Neuronal stem cell (in vitro differentiated cells): ENCODE results near the gene NAB2.
A peak's percentile ranks its signal among the peaks of the same experiment; 100 is the strongest.
"Not testable (repeated sequence)": the region's sequence is repeated elsewhere in the genome, so short reads cannot be mapped to it uniquely, and the experiment has no call there.

Source experiments
- DNase-seq: peaks from one replicate; pipeline ENCODE4 v3.0.0-alpha.2; 2013; ENCODE audit warnings: low spot score
- H2AFZ ChIP-seq: one replicate; pipeline ENCODE4 v1.6.1; 2013; ENCODE audit warnings: mild to moderate bottlenecking, low read length, inconsistent platforms
- H2AK5ac ChIP-seq: 2 replicates; pipeline ENCODE4 v1.6.1; 2013; ENCODE audit warnings: low read depth, mild to moderate bottlenecking, inconsistent platforms, low read length, moderate library complexity, mixed read lengths
- H2BK120ac ChIP-seq: 2 replicates; pipeline ENCODE4 v1.6.1; 2013; ENCODE audit warnings: low read depth, mild to moderate bottlenecking, inconsistent platforms, low read length, moderate library complexity, mixed read lengths
- H2BK12ac ChIP-seq: one replicate; pipeline ENCODE4 v1.6.1; 2013; ENCODE audit warnings: low read length, inconsistent platforms
- H2BK15ac ChIP-seq: 2 replicates; pipeline ENCODE4 v1.6.1; 2013; ENCODE audit warnings: mild to moderate bottlenecking, low read length, inconsistent platforms, mixed read lengths
- H2BK5ac ChIP-seq: one replicate; pipeline ENCODE4 v1.6.1; 2013; ENCODE audit warnings: inconsistent platforms, mild to moderate bottlenecking, low read length, moderate library complexity
- H3K14ac ChIP-seq: one replicate; pipeline ENCODE4 v1.6.1; 2013; ENCODE audit warnings: low read length, inconsistent platforms
- H3K18ac ChIP-seq: 2 replicates; pipeline ENCODE4 v1.6.1; 2013; ENCODE audit warnings: low read length, inconsistent platforms
- H3K23ac ChIP-seq: 2 replicates; pipeline ENCODE4 v1.6.1; 2013; ENCODE audit warnings: low read depth, mild to moderate bottlenecking, mixed read lengths, low read length, inconsistent platforms; ENCODE audit not compliant: poor library complexity
- H3K27ac ChIP-seq: replicated peaks from 3 replicates; pipeline ENCODE4 v1.5.1; 2013; ENCODE audit warnings: low read length, inconsistent platforms
- H3K27me3 ChIP-seq, 3 experiments: 2 replicates each; pipeline ENCODE4 v1.6.1; 2013; ENCODE audit warnings: low read length in 3 of 3, mild to moderate bottlenecking in 2 of 3, inconsistent platforms in 1 of 3, low read depth in 1 of 3, mixed read lengths in 1 of 3, moderate library complexity in 1 of 3; ENCODE audit not compliant: control insufficient read depth in 3 of 3, insufficient read depth in 3 of 3
- H3K36me3 ChIP-seq, 2 donors: replicated peaks in 1 of 2; 2 replicates each; pipeline ENCODE4 v1.6.1; 2013; ENCODE audit warnings: low read length in 2 of 2; ENCODE audit not compliant: control insufficient read depth in 2 of 2, insufficient read depth in 2 of 2
- H3K4ac ChIP-seq: 2 replicates; pipeline ENCODE4 v1.6.1; 2013; ENCODE audit warnings: inconsistent platforms, mild to moderate bottlenecking, low read length, moderate library complexity
- H3K4me1 ChIP-seq, 2 donors: 1 replicate in 1 of 2; 2 replicates in 1 of 2; pipeline ENCODE4 v1.6.1; 2013; ENCODE audit warnings: low read length in 2 of 2, low read depth in 1 of 2; ENCODE audit not compliant: control insufficient read depth in 2 of 2, insufficient read depth in 1 of 2
- H3K4me2 ChIP-seq: one replicate; pipeline ENCODE4 v1.6.1; 2013; ENCODE audit warnings: mild to moderate bottlenecking, low read length, inconsistent platforms; ENCODE audit not compliant: insufficient read depth, poor library complexity, severe bottlenecking
- H3K4me3 ChIP-seq, 2 donors: 2 replicates each; pipeline ENCODE4 v1.5.1; 2013; ENCODE audit warnings: low read length in 2 of 2, mild to moderate bottlenecking in 2 of 2, inconsistent platforms in 1 of 2, moderate library complexity in 1 of 2
- H3K79me1 ChIP-seq: one replicate; pipeline ENCODE4 v1.6.1; 2013; ENCODE audit warnings: low read depth, mild to moderate bottlenecking, inconsistent platforms, low read length, moderate library complexity
- H3K9ac ChIP-seq: one replicate; pipeline ENCODE4 v1.6.1; 2013; ENCODE audit warnings: mild to moderate bottlenecking, low read depth, low read length, inconsistent platforms; ENCODE audit not compliant: poor library complexity
- H3K9me3 ChIP-seq, 2 donors: replicated peaks in 1 of 2; 2 replicates each; pipeline versions ENCODE3 to v1.6.1; 2013; ENCODE audit warnings: low read length in 2 of 2, mild to moderate bottlenecking in 2 of 2, inconsistent platforms in 1 of 2, low read depth in 1 of 2, mixed read lengths in 1 of 2, moderate library complexity in 1 of 2; ENCODE audit not compliant: control insufficient read depth in 2 of 2, insufficient read depth in 1 of 2
- H4K8ac ChIP-seq: one replicate; pipeline ENCODE4 v1.6.1; 2013; ENCODE audit warnings: low read depth, mild to moderate bottlenecking, inconsistent platforms, low read length, moderate library complexity
- H4K91ac ChIP-seq: one replicate; pipeline ENCODE4 v1.6.1; 2013; ENCODE audit warnings: low read length, low read depth, mild to moderate bottlenecking, inconsistent platforms; ENCODE audit not compliant: poor library complexity
- WGBS, 2 donors: extraction: QIAGEN DNeasy Blood & Tissue Kit; methylation state at CpG; one replicate each; pipeline ENCODE4 v1.1.7; 2013; ENCODE audit warnings: missing lambda C conversion rate in 2 of 2, mixed read lengths in 1 of 2; ENCODE audit not compliant: insufficient read length in 2 of 2, insufficient replicate concordance in 1 of 2; ENCODE audit errors: extremely low coverage in 2 of 2; 5-methylcytosine and 5-hydroxymethylcytosine counted together

Gene NAB2

GRCh38 chr12:57118711-57119271, 29.9 kb downstream of the NAB2 start:
- peak overlapping the region; percentile 24 for H2AFZ ChIP-seq
- H2BK15ac ChIP-seq: no peak overlapping the region
- WGBS, 2 donors: no CpG with 5 or more reads among the region's 1 CpG
- no peaks in the 10 kb centered on the region for H3K79me1 ChIP-seq
- H2BK5ac ChIP-seq: no peak overlapping the region
- peaks cover 0 to 2% of the 10 kb centered on the region in 2 donors for H3K4me1 ChIP-seq
- H3K9me3 ChIP-seq: peaks cover under 1 to 2% of the 10 kb centered on the region in 2 donors
- no peak overlapping the region for H3K4ac ChIP-seq
- H2BK12ac ChIP-seq: no peak overlapping the region
- H4K8ac ChIP-seq: no peak overlapping the region
- H2AK5ac ChIP-seq: no peak overlapping the region
- H3K9ac ChIP-seq: no peak overlapping the region
- H4K91ac ChIP-seq: peak overlapping the region; percentile 1
- H3K36me3 ChIP-seq: no peaks in the 10 kb centered on the region
- no peak overlapping the region for H3K23ac ChIP-seq
- H3K4me2 ChIP-seq: no peak overlapping the region
- H3K14ac ChIP-seq: no peak overlapping the region
- no peak overlapping the region for H3K4me3 ChIP-seq
- no peak overlapping the region for H3K27ac ChIP-seq
- no peak for DNase-seq
- H3K18ac ChIP-seq: no peak overlapping the region
- H3K27me3 ChIP-seq: no peaks in the 10 kb centered on the region
- no peak overlapping the region for H2BK120ac ChIP-seq

- Histone ChIP-seq H2BK120ac (no peak overlapping the region), H2BK5ac (no peak overlapping the region), H3K14ac (no peak overlapping the region), H3K4me3 (no peak overlapping the region), H2AFZ (peak overlapping the region; percentile 24), H3K9me3 (peaks cover 2% of the 10 kb centered on the region in 2 donors), H3K4ac (no peak overlapping the region), H3K4me2 (no peak overlapping the region), H3K27ac (no peak overlapping the region), H3K36me3 (no peaks in the 10 kb centered on the region), H4K91ac (no peak overlapping the region), H2BK15ac (no peak overlapping the region), H2BK12ac (no peak overlapping the region), H2AK5ac (no peak overlapping the region), H3K27me3 (no peaks in the 10 kb centered on the region), H3K4me1 (peaks cover 0 to 2% of the 10 kb centered on the region in 2 donors), H3K18ac (no peak overlapping the region), H4K8ac (no peak overlapping the region), H3K23ac (no peak overlapping the region), H3K9ac (no peak overlapping the region), H3K79me1 (no peaks in the 10 kb centered on the region)
- no CpG with 5 or more reads among the region's 5 CpGs for WGBS, 2 donors
- no peak for DNase-seq
Observed at GRCh38 chr12:57119294-57120085, 30.6 kb downstream of the NAB2 start.

GRCh38 chr12:57120718-57121117, 31.8 kb downstream of the NAB2 start:
- not testable (repeated sequence) for H3K4ac ChIP-seq, H4K91ac ChIP-seq
- WGBS, 2 donors: no CpG with 5 or more reads among the region's 11 CpGs

DNA sequence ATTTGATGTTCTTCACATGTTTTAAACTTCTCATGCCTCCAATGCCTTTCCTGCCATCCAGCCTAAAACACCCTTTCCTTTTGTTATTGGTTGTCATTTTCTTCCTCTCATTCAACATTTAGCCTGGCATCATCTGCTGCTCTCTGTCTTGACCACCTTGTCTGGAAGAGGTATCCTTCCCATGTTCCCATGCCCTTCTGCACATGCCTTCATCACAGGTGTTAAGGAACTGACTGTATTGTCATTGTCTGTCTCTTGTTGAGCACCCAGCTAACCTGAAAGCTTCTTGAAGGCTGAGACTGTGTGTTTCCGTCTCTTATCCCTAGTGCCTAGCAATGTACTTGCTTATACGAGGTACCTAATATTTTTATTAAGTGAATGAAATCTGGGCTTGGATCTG, 34.9 kb downstream of the NAB2 start:
- Histone ChIP-seq H2BK120ac (no peak overlapping the region), H3K23ac (no peak overlapping the region), H3K4me2 (no peak overlapping the region), H3K4me3 (no peak overlapping the region), H2BK5ac (no peak overlapping the region), H3K9me3 (peaks cover 2% of the 10 kb centered on the region in 2 donors), H3K36me3 (no peaks in the 10 kb centered on the region), H4K91ac (no peak overlapping the region), H3K14ac (no peak overlapping the region), H2AFZ (no peak overlapping the region), H3K18ac (no peak overlapping the region), H3K4me1 (peaks cover 6 to 9% of the 10 kb centered on the region in 2 donors), H4K8ac (no peak overlapping the region), H3K4ac (no peak overlapping the region), H2AK5ac (no peak overlapping the region), H3K27ac (no peak overlapping the region), H2BK12ac (no peak overlapping the region), H3K79me1 (no peaks in the 10 kb centered on the region), H2BK15ac (no peak overlapping the region), H3K27me3 (no peaks in the 10 kb centered on the region), H3K9ac (no peak overlapping the region)
- whole genome bisulfite sequencing, 2 donors: no CpG with 5 or more reads among the region's 2 CpGs
- no peak for DNase-seq

More at GRCh38 chr12:57120718-57121117, 31.8 kb downstream of the NAB2 start:
- not testable (repeated sequence) for H4K8ac ChIP-seq, H3K18ac ChIP-seq, H2BK120ac ChIP-seq, H2AFZ ChIP-seq, H3K27ac ChIP-seq, DNase-seq, H3K4me1 ChIP-seq, H3K4me2 ChIP-seq, H2BK15ac ChIP-seq, H2BK5ac ChIP-seq, H3K9me3 ChIP-seq, H2BK12ac ChIP-seq, H3K79me1 ChIP-seq, H3K23ac ChIP-seq, H3K36me3 ChIP-seq, H3K27me3 ChIP-seq, H3K14ac ChIP-seq, H3K9ac ChIP-seq, H3K4me3 ChIP-seq, H2AK5ac ChIP-seq
